Activated naive CD8-positive, alpha-beta T cell treated with anti-CD3 and anti-CD28 coated beads, Interleukin-2, amount 50 U/mL, for 16 hours (primary cell): ENCODE results near the gene ICE2.

ENCODE experiments used
- DNase-seq: peaks from one replicate; pipeline ENCODE4 v3.0.0-alpha.2; 2020; ENCODE audit warnings: low read depth, low spot score

Gene ICE2, protein sequence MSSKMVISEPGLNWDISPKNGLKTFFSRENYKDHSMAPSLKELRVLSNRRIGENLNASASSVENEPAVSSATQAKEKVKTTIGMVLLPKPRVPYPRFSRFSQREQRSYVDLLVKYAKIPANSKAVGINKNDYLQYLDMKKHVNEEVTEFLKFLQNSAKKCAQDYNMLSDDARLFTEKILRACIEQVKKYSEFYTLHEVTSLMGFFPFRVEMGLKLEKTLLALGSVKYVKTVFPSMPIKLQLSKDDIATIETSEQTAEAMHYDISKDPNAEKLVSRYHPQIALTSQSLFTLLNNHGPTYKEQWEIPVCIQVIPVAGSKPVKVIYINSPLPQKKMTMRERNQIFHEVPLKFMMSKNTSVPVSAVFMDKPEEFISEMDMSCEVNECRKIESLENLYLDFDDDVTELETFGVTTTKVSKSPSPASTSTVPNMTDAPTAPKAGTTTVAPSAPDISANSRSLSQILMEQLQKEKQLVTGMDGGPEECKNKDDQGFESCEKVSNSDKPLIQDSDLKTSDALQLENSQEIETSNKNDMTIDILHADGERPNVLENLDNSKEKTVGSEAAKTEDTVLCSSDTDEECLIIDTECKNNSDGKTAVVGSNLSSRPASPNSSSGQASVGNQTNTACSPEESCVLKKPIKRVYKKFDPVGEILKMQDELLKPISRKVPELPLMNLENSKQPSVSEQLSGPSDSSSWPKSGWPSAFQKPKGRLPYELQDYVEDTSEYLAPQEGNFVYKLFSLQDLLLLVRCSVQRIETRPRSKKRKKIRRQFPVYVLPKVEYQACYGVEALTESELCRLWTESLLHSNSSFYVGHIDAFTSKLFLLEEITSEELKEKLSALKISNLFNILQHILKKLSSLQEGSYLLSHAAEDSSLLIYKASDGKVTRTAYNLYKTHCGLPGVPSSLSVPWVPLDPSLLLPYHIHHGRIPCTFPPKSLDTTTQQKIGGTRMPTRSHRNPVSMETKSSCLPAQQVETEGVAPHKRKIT

DNA sequence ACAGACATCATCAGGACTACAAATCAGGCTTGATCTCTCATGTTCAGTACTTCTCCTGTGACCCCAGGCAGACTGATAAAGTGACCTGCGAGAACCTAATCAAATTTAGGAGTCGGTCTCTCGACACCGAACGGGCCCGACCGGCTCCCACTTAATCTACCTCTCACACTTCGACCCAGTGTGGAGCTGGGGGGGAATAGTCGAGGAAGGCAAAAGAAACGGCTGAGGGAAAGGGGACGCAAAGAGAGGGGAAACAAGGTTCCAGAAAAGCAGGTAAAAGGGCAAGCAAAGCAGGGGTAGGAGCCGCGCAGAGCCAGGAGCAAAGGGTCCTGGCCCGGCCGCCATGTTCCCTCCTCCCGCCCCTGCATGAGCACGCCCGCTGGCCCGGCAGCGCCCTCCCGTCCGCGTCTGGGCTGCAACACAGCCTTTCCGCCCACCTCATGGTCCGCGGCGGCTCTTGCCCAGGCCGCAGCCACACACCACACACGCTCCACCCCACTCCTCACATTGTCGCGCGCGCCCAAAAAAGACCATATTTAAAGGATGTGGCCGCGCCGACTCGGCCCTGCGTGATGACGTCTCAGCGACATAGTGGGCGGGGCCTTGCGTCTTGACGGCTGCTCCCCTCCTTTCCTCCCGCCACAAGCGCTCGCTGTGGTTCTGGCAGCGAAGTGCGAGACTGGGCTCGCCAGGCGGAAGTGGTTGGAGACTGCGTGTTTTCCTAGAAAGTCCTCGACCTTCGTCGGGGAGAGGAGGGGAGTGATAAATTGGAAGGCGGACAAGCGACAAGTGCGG, at the start of gene ICE2:
Gene ICE2 (minus strand): TSS at position 577 of the 795 bp plus-strand sequence. CDS start 1,165 bp downstream, outside the sequence.
- peak; percentile 90 for DNase-seq

DNA sequence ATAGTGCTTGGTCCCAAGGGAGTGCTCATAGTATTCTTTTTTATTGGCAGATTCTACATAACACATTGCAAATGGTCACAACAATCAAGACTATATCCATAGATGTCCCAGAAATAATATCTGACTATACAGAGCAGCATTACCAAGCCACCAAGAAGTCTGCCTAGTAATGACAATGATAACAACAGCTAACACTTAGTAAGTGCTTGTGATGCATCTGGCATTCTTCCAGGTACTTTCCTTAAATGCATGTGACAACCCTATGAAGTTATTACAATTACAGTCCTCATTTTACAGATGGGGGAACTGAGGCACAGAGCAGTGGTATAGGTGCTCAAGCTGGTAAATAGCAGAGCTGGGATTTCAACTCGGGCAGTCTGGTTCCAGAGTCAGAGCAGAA, 49.6 kb upstream of the ICE2 start:
- DNase-seq = no peak

DNA sequence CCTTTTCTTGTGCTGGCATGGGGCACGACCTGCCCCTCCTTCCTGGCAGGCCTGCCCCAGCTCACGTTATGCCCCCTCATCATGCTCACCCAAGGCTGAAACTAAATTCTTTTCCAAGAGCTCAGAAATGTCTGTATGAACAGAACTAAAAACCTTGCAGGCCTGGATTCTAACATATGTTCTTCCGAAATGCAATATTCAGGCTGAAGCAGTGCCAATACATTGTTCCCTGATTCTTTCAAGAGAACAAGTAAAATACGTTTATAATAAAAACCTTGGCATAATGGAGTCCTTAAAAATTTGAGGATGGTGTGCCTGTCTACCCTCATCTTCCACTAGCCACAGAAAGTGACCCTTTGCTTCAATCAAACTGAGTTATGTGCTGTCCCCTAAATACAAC, 48.5 kb upstream of the ICE2 start:
- DNase-seq = no peak

DNA sequence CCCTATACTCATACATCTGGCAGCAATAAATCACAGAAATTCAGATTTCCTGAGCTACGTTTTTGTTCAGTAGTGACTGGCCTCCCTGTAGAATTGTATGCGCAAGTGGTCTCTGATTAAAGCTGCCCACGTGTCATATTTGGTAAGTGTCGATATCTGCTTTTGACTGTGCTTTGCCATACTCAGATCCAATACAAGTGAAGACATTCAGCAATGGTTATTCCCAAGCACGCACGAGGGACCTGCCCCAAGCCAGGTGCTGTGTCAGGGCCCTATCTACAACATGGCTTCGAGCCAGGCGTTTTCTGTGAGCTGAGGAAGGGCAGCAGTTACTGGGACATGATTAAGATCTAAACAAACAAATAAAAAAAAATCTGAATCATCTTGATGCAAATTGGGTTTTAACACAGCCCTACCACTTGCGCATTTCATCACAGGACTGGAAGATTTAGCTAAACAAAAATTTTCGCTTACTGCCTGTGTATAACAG, 47.2 kb upstream of the ICE2 start:
- DNase-seq = no peak

DNA sequence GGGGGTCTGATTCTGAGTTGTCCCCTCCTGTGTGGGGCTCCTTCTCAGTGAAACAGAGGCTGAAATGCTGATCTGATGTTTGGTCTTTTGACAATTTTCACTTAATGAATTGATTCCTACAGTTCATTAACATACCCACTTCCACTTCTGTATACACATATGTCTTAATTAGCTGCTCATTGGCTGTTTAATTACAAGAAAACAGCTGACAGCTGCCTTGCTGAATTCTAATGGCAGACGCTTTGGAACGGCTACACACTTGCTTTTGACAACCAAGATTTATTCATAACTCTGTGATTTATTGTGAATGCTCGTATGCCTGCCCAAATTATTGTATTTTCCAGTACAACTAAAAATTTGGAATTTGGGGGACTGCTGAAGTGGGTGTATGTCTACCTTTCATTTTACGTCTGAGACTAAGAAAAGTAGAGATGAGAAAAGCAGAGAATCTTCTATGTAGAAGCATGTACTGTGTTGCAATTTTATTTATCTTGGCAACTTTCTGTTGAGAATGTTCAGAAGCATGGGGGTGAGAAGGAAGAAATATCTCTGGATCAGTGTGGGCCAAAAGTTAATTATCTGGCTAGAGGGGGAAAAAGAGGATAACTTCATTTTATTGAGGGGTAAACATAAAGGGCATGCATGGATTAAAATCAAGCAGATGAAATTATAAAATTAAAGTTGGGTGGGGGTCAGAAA, 46.5 kb upstream of the ICE2 start:
- no peak for DNase-seq

DNA sequence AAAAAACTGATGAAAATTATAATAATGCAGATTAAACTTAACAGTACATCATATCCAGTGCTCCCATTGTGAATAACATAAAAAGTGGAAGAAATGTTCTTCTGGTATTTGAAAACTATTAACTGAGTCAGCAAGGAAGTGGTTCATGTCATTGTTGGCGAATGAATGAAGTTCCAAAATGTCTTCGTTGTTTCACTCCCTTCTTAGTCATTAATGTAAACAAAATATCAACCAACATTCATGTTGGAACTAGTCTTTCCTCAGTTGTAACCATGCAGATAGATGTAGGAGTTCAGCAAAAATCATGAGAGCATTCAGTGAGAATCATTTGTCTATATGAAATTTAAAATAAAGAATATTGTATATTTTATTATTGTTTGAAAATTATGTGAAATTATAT, 44.1 kb upstream of the ICE2 start:
- no peak for DNase-seq

DNA sequence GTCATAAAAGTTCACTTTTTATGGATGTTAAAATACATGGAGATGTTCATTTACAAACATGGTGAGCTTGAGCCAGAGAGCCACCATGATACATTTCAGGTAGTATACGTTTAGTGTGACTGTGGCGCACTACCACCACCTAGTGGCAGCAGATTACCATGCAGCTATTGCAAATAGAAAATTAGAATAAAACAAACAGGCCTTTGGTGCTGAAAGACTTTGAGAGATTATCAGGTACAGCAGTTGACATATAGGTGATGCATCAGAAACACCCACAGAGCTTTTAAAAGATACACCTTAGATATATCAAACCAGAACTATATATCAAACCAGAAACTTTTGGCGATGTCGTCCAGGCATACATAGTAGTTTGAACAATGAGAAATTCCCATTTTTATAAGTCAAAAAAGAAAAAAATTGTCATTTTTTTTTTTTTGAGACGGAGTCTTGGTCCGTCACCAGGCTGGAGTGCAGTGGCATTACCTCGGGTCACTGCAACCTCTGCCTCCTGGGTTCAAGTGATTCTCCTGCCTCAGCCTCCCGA, 42.0 kb upstream of the ICE2 start:
- peak; percentile 67 for DNase-seq

DNA sequence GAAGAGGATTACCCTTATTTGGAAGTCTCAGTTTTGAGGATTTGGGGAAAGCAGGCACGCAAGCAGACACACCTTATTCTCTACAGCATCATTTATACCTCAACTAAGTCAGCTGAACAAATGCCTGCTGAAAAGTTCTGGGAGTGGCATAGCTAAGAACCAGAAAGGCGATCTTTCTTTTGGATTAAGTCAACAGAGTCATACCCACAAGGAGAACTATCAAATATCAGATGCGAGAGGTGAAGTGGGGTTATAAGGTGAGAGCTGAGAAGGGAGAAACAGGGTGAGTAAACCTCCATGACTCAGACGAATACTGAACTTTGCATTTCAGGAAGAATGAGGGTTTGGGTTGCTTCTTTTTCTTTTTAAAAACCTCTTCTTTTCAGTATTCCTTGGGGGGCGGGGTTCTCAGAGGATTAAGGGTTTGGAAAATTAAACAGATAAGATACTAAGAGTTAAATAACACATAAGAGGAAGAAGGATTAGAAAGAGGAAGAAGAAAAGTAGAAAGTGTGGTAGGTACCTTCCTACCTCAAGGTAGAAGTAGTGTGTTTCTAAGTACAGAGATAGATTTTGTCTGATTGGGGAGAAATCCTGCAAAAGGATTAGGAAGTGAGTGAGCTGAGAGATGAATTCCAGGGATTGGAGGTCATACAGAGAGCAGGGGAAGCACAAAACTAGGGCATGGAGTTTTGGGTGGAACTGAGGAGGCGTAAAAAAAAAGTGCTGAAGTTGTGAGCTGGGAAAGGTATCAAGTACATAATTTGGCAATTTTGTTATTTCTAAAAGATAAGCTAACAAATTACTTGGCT, 41.3 kb upstream of the ICE2 start:
- DNase-seq = no peak

DNA sequence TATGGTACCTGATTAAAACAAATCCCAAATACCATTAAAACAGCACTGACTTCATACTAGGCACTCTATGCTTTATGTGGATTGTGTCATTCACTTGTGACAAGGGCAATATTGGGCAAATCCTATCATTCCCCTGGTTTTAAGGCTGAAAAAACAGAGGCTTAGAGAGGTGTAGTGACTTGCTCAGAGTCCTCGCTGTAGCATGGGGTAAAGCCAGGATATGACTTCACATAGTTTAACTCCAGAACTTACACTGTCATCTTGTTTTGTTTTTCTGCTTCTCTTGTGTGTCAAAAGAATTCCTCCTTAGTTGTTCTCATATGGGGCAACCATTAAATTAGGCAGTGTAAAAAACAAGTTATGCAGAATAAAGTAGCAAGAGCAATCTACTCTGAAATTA, 40.3 kb upstream of the ICE2 start:
- DNase-seq = no peak

DNA sequence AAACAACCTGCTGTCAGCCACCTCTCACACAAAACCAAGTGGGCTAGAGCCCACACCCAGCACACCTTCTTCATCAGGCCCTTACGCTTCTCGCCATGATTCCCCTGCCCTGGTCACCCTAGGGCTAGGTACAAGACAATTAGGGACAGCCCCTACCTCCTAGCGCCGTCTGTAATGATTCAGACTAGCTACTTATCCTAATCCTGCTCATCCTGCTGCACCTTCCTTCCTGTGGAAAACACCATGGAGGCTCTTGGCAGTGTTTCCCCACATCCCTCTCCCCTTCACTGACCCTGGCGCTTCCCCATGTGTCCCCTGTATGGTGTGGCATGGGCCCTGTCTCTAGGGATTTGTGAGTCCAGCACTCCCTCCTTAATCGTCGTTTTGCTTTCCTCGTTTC, 39.6 kb upstream of the ICE2 start:
- DNase-seq = no peak

DNA sequence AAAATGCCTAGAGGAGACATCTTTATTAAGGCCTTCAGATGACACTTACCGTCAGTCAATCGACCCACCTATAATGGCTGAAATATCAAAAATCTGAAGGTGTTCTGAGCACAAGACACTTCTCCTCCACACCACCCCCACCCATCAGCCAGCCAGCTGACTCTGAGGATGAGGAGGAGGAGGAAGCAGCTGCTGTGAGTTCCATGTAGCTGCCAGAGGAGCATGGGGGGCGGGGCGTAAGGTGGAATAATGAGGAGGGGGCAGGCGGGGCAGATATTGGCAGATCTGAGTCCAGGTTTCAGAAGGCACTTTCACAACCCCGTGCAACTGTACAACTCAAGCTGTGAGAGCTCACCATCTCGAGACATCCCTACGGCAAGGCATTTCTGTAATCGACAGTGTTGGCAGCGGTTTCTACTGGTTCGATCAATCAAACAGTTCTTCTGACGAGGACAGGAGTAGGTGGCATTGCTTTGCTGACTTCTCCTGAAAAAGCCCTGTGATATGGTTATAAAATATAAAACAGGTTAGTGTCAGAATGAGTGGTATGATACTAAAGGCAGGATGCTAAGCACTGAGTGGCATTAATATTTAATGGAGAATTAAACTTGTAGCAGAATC, 35.4 kb upstream of the ICE2 start:
- no peak for DNase-seq

DNA sequence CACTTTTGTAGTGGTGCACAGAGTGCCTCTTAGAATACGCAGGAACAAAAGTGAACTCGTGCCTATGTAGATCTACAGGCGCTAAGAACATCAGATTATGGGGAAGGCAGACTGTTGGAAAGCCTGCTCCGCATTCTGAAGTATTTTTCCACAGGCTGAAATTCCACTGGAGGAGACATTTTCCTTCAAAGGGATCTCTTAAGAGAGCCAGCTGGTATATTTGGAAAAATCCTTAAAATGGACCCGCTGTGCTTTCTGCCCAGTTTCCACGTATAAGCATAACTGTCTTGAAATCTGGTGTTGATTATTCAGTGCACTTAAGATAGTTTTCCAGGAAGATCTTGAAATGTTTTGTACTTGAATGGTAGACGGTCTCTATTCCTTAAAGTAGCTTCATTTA, 34.7 kb upstream of the ICE2 start:
- DNase-seq = no peak

DNA sequence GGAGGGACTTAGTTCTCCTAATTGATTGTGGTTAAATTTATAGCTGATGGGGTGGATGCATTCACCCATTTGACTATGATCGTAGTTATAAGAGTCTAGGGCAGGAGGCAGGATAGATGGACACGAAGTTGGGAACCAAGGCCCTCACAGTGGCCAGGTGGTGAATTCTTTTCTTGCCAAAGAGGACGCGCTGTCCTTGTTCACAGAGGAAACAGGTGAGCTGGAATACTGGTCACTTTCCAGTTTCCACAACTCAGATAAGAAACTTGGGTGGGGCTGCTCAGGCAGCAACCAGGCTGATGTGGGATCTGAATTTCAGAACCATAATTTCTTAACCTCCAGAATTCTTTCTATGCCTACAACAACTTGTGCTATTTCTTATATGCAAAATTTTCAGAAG, 34.0 kb upstream of the ICE2 start:
- no peak for DNase-seq

DNA sequence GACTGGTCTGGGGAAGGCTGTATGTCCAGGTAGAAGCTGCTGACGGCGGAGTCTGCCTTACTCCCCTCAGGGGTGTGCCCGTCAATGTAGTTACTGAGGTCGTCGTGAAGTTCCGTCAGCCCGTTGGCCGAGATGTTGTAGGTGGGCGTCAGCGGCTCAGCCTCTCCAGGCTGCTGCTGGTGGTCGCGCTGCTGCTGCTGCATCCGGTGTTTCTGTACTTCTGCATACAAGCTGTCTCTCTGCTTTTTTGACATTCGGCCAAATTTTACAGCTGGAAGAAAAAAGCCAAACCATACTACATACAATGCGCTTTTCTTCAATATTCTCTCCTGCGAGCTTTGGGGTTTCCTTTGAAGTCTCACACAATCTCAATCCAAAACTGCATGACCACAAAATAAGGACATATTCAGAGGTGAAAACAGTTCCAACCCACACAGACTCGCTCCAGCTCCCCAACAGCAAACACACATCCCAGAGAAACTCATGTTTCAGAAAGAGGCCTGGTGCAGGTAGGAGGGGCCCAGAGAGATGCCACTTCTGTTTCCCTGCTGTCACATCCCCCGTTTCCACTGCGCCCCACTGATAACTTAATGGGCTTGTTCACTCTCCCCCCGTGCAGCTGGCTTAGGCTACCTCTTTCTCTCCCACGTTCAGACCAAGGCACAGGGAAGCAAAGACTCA, 32.5 kb upstream of the ICE2 start:
- DNase-seq = no peak

DNA sequence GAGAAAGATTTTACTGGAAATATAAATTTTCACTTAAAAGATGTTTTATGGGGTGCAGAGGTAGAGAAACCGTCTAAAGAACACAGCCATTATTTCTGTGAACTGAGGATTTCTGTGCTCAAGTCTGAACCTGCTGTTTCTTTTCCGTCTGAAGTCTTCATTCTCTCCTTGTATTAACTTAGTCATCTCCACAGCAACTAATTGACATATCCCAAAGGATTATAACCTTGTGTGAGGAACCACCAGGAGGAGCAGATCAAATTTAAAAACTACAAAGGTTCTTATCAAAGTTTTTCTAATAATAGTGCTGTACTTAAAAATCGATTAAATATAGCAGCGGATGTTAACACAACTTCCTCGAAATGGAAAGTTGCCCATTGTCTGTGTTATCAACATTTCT, 31.1 kb upstream of the ICE2 start:
- no peak for DNase-seq

DNA sequence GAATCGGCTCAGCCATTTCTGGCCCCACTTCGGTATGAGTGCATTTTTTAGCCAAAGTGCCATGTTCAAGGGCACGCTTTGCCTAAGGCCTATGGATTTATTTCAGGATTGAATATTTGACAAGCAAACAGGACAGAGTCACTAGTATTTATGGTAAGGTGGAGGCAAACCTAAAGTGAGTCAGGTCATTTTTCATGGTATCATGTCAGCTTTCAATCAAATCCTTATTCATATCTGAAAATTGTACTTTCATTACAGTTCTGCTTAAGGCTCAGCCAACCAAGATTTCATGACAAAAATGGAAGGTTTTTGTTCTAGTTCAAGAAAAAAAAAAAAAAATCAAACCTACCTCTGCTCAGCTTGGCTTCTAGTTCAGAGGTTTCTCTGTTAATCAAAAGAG, 30.5 kb upstream of the ICE2 start:
- no peak for DNase-seq

DNA sequence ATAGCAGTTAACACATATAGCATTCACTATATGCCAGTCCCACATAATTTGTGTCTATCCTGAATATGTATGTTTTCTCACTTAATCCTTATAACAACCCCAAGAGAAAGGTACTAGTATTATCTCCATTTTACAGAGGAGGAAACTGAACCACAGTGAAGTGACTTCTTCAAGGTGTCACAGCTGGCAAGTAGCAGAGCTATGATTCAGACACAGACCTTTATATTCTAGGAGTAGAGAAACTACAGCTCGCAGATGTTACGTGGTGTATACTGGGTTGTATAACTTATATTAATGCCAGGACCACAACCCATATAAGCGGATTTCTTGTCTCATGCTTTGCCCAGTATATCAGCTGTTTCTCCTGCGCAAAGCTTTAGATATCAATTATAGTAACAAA, 29.5 kb upstream of the ICE2 start:
- DNase-seq = no peak

DNA sequence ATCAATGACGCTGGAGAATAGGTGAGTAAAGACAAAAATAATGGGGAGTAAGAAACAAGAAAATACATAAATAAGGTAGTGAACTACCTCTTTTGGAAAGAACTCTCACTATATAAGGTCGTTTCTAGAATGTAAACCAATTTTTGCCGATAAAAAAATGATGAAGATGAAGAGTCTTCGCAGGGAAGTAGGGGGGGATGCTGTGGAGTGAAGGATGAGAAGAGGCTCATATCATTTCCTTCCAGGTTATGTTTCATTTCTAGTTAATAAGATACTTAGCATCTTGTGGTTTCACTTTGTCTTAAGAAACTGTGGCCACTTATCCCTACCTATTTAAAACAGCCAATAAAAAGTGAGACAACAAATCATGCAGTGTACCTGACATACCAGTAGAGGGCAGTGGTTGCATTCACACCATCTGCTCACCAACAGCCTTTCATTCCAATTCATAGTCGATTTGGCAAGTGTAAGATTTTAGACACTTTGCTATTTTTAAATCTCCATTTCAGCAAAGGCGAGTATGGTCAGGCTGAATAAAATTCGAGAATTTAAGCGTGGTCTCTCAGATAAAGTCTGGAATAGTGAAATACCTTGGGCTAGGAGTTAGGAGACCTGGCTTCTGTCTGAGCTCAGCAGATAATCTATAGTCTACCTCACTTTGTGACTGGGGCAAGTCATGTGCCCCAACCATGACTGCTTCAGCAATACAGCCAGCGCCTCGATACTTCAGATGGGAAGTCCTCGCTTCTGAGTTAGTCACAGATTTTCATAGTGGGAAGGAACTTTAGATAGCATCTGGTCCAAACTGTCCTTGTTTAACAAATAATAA, 28.9 kb upstream of the ICE2 start:
- peak; percentile 14 for DNase-seq
